SW480 (cell line): ENCODE measurements around the gene CCM2L.
"Not testable (repeated sequence)": the region's sequence is repeated elsewhere in the genome, so short reads cannot be mapped to it uniquely, and the experiment has no call there.

Experiments
- DNase-seq: peaks from one replicate; pipeline ENCODE4 v3.0.0-alpha.2; 2016; ENCODE audit warnings: low spot score

The CCM2L gene

GRCh38 chr20:32031007-32031958 is 21.0 kb downstream of the CCM2L start:
- DNase-seq = peak; percentile 95

GRCh38 chr20:32033316-32033715 is 23.1 kb downstream of the CCM2L start:
- DNase-seq = no peak

GRCh38 chr20:32033721-32034120 is 23.5 kb downstream of the CCM2L start:
- DNase-seq = not testable (repeated sequence)

GRCh38 chr20:32034581-32035425 is 24.6 kb downstream of the CCM2L start:
- peak; percentile 50 for DNase-seq

GRCh38 chr20:32035426-32035779 is 25.2 kb downstream of the CCM2L start:
- no peak for DNase-seq

GRCh38 chr20:32036252-32036651 is 26.0 kb downstream of the CCM2L start:
- no peak for DNase-seq

- DNase-seq = peak; percentile 75
These were observed 26.7 kb downstream of the CCM2L start for GRCh38 chr20:32036716-32037485.

- DNase-seq = peak; percentile 70
These were observed 27.7 kb downstream of the CCM2L start for GRCh38 chr20:32037929-32038328.

GRCh38 chr20:32040142-32040953 is 30.1 kb downstream of the CCM2L start:
- no peak for DNase-seq

GRCh38 chr20:32045999-32046398 is 35.8 kb downstream of the CCM2L start:
- peak; percentile 44 for DNase-seq

GRCh38 chr20:32050324-32050841 is 40.1 kb downstream of the CCM2L start:
- no peak for DNase-seq

GRCh38 chr20:32050851-32051556 is 40.8 kb downstream of the CCM2L start:
- no peak for DNase-seq

GRCh38 chr20:32051720-32052089 is 41.5 kb downstream of the CCM2L start:
- no peak for DNase-seq

- no peak for DNase-seq
These were observed 42.0 kb downstream of the CCM2L start, which contains the start of gene HCK for GRCh38 chr20:32052090-32052777. HCK (plus strand) TSS chr20:32052242.

GRCh38 chr20:32052778-32053362 is 42.6 kb downstream of the CCM2L start:
- DNase-seq = no peak

GRCh38 chr20:32053648-32054047 is 43.4 kb downstream of the CCM2L start:
- no peak for DNase-seq

GRCh38 chr20:32056708-32057483 is 46.7 kb downstream of the CCM2L start:
- no peak for DNase-seq

GRCh38 chr20:32057656-32058184 is 47.5 kb downstream of the CCM2L start:
- DNase-seq = no peak
